ENCODE results near the gene TBC1D13. TPM values are rescaled to one million over a fixed set of nuclear protein-coding genes. Genes with fewer than 3 reads are reported as not detected.

Gene TBC1D13
- 10 to 100 TPM in 1 of 2 donors, 1 to 10 TPM in 1; 9.7 to 10.8 TPM for polyA plus RNA-seq

GRCh38 chr9:128786681-128787601 lies at the start of gene TBC1D13:
TSS of gene TBC1D13 (plus strand) at chr9:128787253. CDS start at chr9:128787354, 101 bp downstream.
- Histone ChIP-seq H3K27ac (ENCODE audit: low read depth in 2 of 2, low read length in 1 of 2) (peak within 1 kb of the TSS; percentile 60 to 86), H3K4me1 (ENCODE audit: control insufficient read depth in 2 of 2, insufficient read depth in 2 of 2, low read length in 1 of 2) (peaks cover 2 to 3% of the 10 kb centered on the region in 2 donors), H3K9me3 (ENCODE audit: control insufficient read depth in 2 of 2, insufficient read depth in 1 of 2, low read depth in 1 of 2, low read length in 1 of 2) (no peaks in the 10 kb centered on the region), H3K27me3 (ENCODE audit: control insufficient read depth in 1 of 2, insufficient read depth in 2 of 2, low read length in 2 of 2) (no peaks in the 10 kb centered on the region), H3K36me3 (ENCODE audit: control insufficient read depth in 2 of 2, insufficient read depth in 2 of 2, low read length in 1 of 2) (peaks cover 0 to 15% of the 10 kb centered on the region in 2 donors), H3K4me3 (ENCODE audit: low read depth in 1 of 2, low read length in 2 of 2) (peak within 1 kb of the TSS; percentile 86 to 97)
- 7 to 8% methylated on average over 53 to 64 of the region's 64 CpGs for WGBS, 2 donors

- Histone ChIP-seq H3K9me3 (ENCODE audit: control insufficient read depth in 2 of 2, insufficient read depth in 1 of 2, low read depth in 1 of 2, low read length in 1 of 2) (no peaks in the 10 kb centered on the region), H3K27me3 (ENCODE audit: control insufficient read depth in 1 of 2, insufficient read depth in 2 of 2, low read length in 2 of 2) (no peaks in the 10 kb centered on the region), H3K4me3 (ENCODE audit: low read depth in 1 of 2, low read length in 2 of 2) (no peak overlapping the region), H3K36me3 (ENCODE audit: control insufficient read depth in 2 of 2, insufficient read depth in 2 of 2, low read length in 1 of 2) (peaks cover 6 to 20% of the 10 kb centered on the region in 2 donors), H3K4me1 (ENCODE audit: control insufficient read depth in 2 of 2, insufficient read depth in 2 of 2, low read length in 1 of 2) (no peaks in the 10 kb centered on the region), H3K27ac (ENCODE audit: low read depth in 2 of 2, low read length in 1 of 2) (no peak overlapping the region)
- 82 to 84% methylated on average over 20 of the region's 20 CpGs for WGBS, 2 donors
Observed at GRCh38 chr9:128742401-128742800, 44.7 kb upstream of the TBC1D13 start.

GRCh38 chr9:128743421-128743820 lies 43.6 kb upstream of the TBC1D13 start:
- H3K4me1 ChIP-seq (ENCODE audit: control insufficient read depth in 2 of 2, insufficient read depth in 2 of 2, low read length in 1 of 2) = no peaks in the 10 kb centered on the region
- no peak overlapping the region for H3K27ac ChIP-seq (ENCODE audit: low read depth in 2 of 2, low read length in 1 of 2)
- H3K9me3 ChIP-seq (ENCODE audit: control insufficient read depth in 2 of 2, insufficient read depth in 1 of 2, low read depth in 1 of 2, low read length in 1 of 2) = no peaks in the 10 kb centered on the region
- H3K27me3 ChIP-seq (ENCODE audit: control insufficient read depth in 1 of 2, insufficient read depth in 2 of 2, low read length in 2 of 2) = no peaks in the 10 kb centered on the region
- H3K4me3 ChIP-seq (ENCODE audit: low read depth in 1 of 2, low read length in 2 of 2) = no peak overlapping the region
- peaks cover 6 to 20% of the 10 kb centered on the region in 2 donors for H3K36me3 ChIP-seq (ENCODE audit: control insufficient read depth in 2 of 2, insufficient read depth in 2 of 2, low read length in 1 of 2)
- WGBS, 2 donors = 93 to 96% methylated on average over 1 of the region's 1 CpG

GRCh38 chr9:128747241-128747640 lies 39.8 kb upstream of the TBC1D13 start:
- Histone ChIP-seq H3K27ac (ENCODE audit: low read depth in 2 of 2, low read length in 1 of 2) (no peak overlapping the region), H3K9me3 (ENCODE audit: control insufficient read depth in 2 of 2, insufficient read depth in 1 of 2, low read depth in 1 of 2, low read length in 1 of 2) (no peaks in the 10 kb centered on the region), H3K4me3 (ENCODE audit: low read depth in 1 of 2, low read length in 2 of 2) (no peak overlapping the region), H3K36me3 (ENCODE audit: control insufficient read depth in 2 of 2, insufficient read depth in 2 of 2, low read length in 1 of 2) (peaks cover 3 to 18% of the 10 kb centered on the region in 2 donors), H3K27me3 (ENCODE audit: control insufficient read depth in 1 of 2, insufficient read depth in 2 of 2, low read length in 2 of 2) (no peaks in the 10 kb centered on the region), H3K4me1 (ENCODE audit: control insufficient read depth in 2 of 2, insufficient read depth in 2 of 2, low read length in 1 of 2) (no peaks in the 10 kb centered on the region)
- 97 to 100% methylated on average over 1 of the region's 1 CpG for WGBS, 2 donors

GRCh38 chr9:128750926-128751595 lies 36.0 kb upstream of the TBC1D13 start:
- no peak overlapping the region for H3K4me3 ChIP-seq (ENCODE audit: low read depth in 1 of 2, low read length in 2 of 2)
- whole genome bisulfite sequencing, 2 donors = 93% methylated on average over 22 of the region's 22 CpGs
- no peaks in the 10 kb centered on the region for H3K27me3 ChIP-seq (ENCODE audit: control insufficient read depth in 1 of 2, insufficient read depth in 2 of 2, low read length in 2 of 2)
- no peaks in the 10 kb centered on the region for H3K9me3 ChIP-seq (ENCODE audit: control insufficient read depth in 2 of 2, insufficient read depth in 1 of 2, low read depth in 1 of 2, low read length in 1 of 2)
- no peak overlapping the region for H3K27ac ChIP-seq (ENCODE audit: low read depth in 2 of 2, low read length in 1 of 2)
- H3K4me1 ChIP-seq (ENCODE audit: control insufficient read depth in 2 of 2, insufficient read depth in 2 of 2, low read length in 1 of 2) = no peaks in the 10 kb centered on the region
- H3K36me3 ChIP-seq (ENCODE audit: control insufficient read depth in 2 of 2, insufficient read depth in 2 of 2, low read length in 1 of 2) = peaks cover 14 to 37% of the 10 kb centered on the region in 2 donors

GRCh38 chr9:128753627-128754026 lies 33.4 kb upstream of the TBC1D13 start:
- H3K27me3 ChIP-seq (ENCODE audit: control insufficient read depth in 1 of 2, insufficient read depth in 2 of 2, low read length in 2 of 2) = no peaks in the 10 kb centered on the region
- no peaks in the 10 kb centered on the region for H3K4me1 ChIP-seq (ENCODE audit: control insufficient read depth in 2 of 2, insufficient read depth in 2 of 2, low read length in 1 of 2)
- peaks cover 14 to 37% of the 10 kb centered on the region in 2 donors for H3K36me3 ChIP-seq (ENCODE audit: control insufficient read depth in 2 of 2, insufficient read depth in 2 of 2, low read length in 1 of 2)
- no peak overlapping the region for H3K4me3 ChIP-seq (ENCODE audit: low read depth in 1 of 2, low read length in 2 of 2)
- 95% methylated on average over 16 of the region's 16 CpGs for WGBS, 2 donors
- H3K27ac ChIP-seq (ENCODE audit: low read depth in 2 of 2, low read length in 1 of 2) = no peak overlapping the region
- no peaks in the 10 kb centered on the region for H3K9me3 ChIP-seq (ENCODE audit: control insufficient read depth in 2 of 2, insufficient read depth in 1 of 2, low read depth in 1 of 2, low read length in 1 of 2)

GRCh38 chr9:128757602-128758001 lies 29.5 kb upstream of the TBC1D13 start:
- no peaks in the 10 kb centered on the region for H3K4me1 ChIP-seq (ENCODE audit: control insufficient read depth in 2 of 2, insufficient read depth in 2 of 2, low read length in 1 of 2)
- peaks cover 9 to 21% of the 10 kb centered on the region in 2 donors for H3K36me3 ChIP-seq (ENCODE audit: control insufficient read depth in 2 of 2, insufficient read depth in 2 of 2, low read length in 1 of 2)
- no peaks in the 10 kb centered on the region for H3K9me3 ChIP-seq (ENCODE audit: control insufficient read depth in 2 of 2, insufficient read depth in 1 of 2, low read depth in 1 of 2, low read length in 1 of 2)
- no peak overlapping the region for H3K4me3 ChIP-seq (ENCODE audit: low read depth in 1 of 2, low read length in 2 of 2)
- no peak overlapping the region for H3K27ac ChIP-seq (ENCODE audit: low read depth in 2 of 2, low read length in 1 of 2)
- no peaks in the 10 kb centered on the region for H3K27me3 ChIP-seq (ENCODE audit: control insufficient read depth in 1 of 2, insufficient read depth in 2 of 2, low read length in 2 of 2)
- WGBS, 2 donors = 91 to 92% methylated on average over 6 of the region's 6 CpGs

- H3K4me1 ChIP-seq (ENCODE audit: control insufficient read depth in 2 of 2, insufficient read depth in 2 of 2, low read length in 1 of 2) = no peaks in the 10 kb centered on the region
- H3K27ac ChIP-seq (ENCODE audit: low read depth in 2 of 2, low read length in 1 of 2) = no peak overlapping the region
- no peaks in the 10 kb centered on the region for H3K27me3 ChIP-seq (ENCODE audit: control insufficient read depth in 1 of 2, insufficient read depth in 2 of 2, low read length in 2 of 2)
- no peak overlapping the region for H3K4me3 ChIP-seq (ENCODE audit: low read depth in 1 of 2, low read length in 2 of 2)
- peaks cover 4 to 9% of the 10 kb centered on the region in 2 donors for H3K36me3 ChIP-seq (ENCODE audit: control insufficient read depth in 2 of 2, insufficient read depth in 2 of 2, low read length in 1 of 2)
- no peaks in the 10 kb centered on the region for H3K9me3 ChIP-seq (ENCODE audit: control insufficient read depth in 2 of 2, insufficient read depth in 1 of 2, low read depth in 1 of 2, low read length in 1 of 2)
- 82% methylated on average over 9 of the region's 9 CpGs for WGBS, 2 donors
Observed at GRCh38 chr9:128762671-128763449, 24.2 kb upstream of the TBC1D13 start.

GRCh38 chr9:128764361-128764760 lies 22.7 kb upstream of the TBC1D13 start:
- H3K4me1 ChIP-seq (ENCODE audit: control insufficient read depth in 2 of 2, insufficient read depth in 2 of 2, low read length in 1 of 2) = no peaks in the 10 kb centered on the region
- H3K9me3 ChIP-seq (ENCODE audit: control insufficient read depth in 2 of 2, insufficient read depth in 1 of 2, low read depth in 1 of 2, low read length in 1 of 2) = no peaks in the 10 kb centered on the region
- WGBS, 2 donors = 78 to 85% methylated on average over 6 of the region's 6 CpGs
- no peak overlapping the region for H3K4me3 ChIP-seq (ENCODE audit: low read depth in 1 of 2, low read length in 2 of 2)
- peaks cover 4 to 9% of the 10 kb centered on the region in 2 donors for H3K36me3 ChIP-seq (ENCODE audit: control insufficient read depth in 2 of 2, insufficient read depth in 2 of 2, low read length in 1 of 2)
- no peak overlapping the region for H3K27ac ChIP-seq (ENCODE audit: low read depth in 2 of 2, low read length in 1 of 2)
- H3K27me3 ChIP-seq (ENCODE audit: control insufficient read depth in 1 of 2, insufficient read depth in 2 of 2, low read length in 2 of 2) = no peaks in the 10 kb centered on the region
